Stomach (tissue), 4 donors: ENCODE measurements around the gene KRTAP12-2.
"Not testable (repeated sequence)": the region's sequence is repeated elsewhere in the genome, so short reads cannot be mapped to it uniquely, and the experiment has no call there.

Experiments
- EP300 ChIP-seq: sonication (generic); formaldehyde crosslinking; IDR thresholded peaks from one replicate; pipeline ENCODE4 v1.6.1; 2017; ENCODE audit warnings: antibody characterized with exemption
- POLR2A ChIP-seq, 4 donors: fragments of 450-650 bp; IDR thresholded peaks; one replicate each; pipeline ENCODE4 v1.6.1; 2016; ENCODE audit warnings: antibody characterized with exemption in 4 of 4, control low read depth in 2 of 4, mild to moderate bottlenecking in 1 of 4, moderate library complexity in 1 of 4
- POLR2AphosphoS5 ChIP-seq, 3 donors: sonication (generic); formaldehyde crosslinking; IDR thresholded peaks; one replicate each; pipeline ENCODE4 v1.6.1; 2016; ENCODE audit warnings: antibody characterized with exemption in 3 of 3
- TF ChIP-seq, protein P1 (sequence below), 7 experiments: fragments of 450-650 bp in 4 of 7; fragments of 200-600 bp in 3 of 7; sonication (generic) in 3 of 7; IDR thresholded peaks; one replicate each; pipeline ENCODE4 v1.5.1; 2016 to 2019; ENCODE audit warnings: antibody characterized with exemption in 7 of 7, control low read depth in 2 of 7, mild to moderate bottlenecking in 1 of 7

DNA sequence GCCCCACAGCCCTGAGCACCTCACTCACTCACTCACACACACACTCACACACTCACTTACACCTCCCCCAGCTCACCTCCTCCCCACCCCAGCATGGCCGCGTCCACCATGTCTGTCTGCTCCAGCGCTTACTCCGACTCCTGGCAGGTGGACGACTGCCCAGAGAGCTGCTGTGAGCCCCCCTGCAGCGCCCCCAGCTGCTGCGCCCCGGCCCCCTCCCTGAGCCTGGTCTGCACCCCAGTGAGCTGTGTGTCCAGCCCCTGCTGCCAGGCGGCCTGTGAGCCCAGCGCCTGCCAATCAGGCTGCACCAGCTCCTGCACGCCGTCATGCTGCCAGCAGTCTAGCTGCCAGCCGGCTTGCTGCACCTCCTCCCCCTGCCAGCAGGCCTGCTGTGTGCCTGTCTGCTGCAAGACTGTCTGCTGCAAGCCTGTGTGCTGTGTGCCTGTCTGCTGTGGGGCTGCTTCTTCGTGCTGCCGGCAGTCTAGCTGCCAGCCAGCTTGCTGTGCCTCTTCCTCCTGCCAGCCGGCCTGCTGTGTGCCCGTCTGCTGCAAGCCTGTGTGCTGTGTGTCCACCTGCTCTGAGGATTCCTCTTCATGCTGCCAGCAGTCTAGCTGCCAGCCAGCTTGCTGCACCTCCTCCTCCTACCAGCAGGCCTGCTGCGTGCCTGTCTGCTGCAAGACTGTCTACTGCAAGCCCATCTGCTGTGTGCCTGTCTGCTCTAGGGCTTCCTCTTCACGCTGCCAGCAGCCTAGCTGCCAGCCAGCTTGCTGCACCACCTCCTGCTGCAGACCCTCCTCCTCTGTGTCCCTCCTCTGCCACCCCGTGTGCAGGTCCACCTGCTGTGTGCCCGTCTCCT, 20.1 kb downstream of the KRTAP12-2 start, which contains the start of gene KRTAP10-11:
- not testable (repeated sequence) for TF ChIP-seq POLR2A (IDR thresholded peaks at IDR 0.05); POLR2AphosphoS5 (IDR thresholded peaks at IDR 0.05); EP300
- TF ChIP-seq, protein P1, sequence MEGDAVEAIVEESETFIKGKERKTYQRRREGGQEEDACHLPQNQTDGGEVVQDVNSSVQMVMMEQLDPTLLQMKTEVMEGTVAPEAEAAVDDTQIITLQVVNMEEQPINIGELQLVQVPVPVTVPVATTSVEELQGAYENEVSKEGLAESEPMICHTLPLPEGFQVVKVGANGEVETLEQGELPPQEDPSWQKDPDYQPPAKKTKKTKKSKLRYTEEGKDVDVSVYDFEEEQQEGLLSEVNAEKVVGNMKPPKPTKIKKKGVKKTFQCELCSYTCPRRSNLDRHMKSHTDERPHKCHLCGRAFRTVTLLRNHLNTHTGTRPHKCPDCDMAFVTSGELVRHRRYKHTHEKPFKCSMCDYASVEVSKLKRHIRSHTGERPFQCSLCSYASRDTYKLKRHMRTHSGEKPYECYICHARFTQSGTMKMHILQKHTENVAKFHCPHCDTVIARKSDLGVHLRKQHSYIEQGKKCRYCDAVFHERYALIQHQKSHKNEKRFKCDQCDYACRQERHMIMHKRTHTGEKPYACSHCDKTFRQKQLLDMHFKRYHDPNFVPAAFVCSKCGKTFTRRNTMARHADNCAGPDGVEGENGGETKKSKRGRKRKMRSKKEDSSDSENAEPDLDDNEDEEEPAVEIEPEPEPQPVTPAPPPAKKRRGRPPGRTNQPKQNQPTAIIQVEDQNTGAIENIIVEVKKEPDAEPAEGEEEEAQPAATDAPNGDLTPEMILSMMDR (IDR thresholded peaks at IDR 0.05): not testable (repeated sequence)
